Lung microvascular endothelial cell (primary cell): ENCODE data around the gene TPR. TPM values are rescaled to one million over a fixed set of nuclear protein-coding genes. Genes with fewer than 3 reads are reported as not detected.

ENCODE experiments used
- DNase-seq, 2 donors: peaks; one replicate each; pipeline versions ENCODE4 v3.0.0 to v3.0.0-alpha.2; 2010; ENCODE audit warnings: low read depth in 2 of 2
- total RNA-seq: library from RNA; depleted of rRNA; stranded (reverse); fragments of >200 nt; gene quantifications from 2 replicates; pipeline ENCODE4 v1.2.1, GENCODE V29; 2014

The TPR gene
- total RNA-seq, 1 donor from 2014 or later: 78.8 TPM

DNA sequence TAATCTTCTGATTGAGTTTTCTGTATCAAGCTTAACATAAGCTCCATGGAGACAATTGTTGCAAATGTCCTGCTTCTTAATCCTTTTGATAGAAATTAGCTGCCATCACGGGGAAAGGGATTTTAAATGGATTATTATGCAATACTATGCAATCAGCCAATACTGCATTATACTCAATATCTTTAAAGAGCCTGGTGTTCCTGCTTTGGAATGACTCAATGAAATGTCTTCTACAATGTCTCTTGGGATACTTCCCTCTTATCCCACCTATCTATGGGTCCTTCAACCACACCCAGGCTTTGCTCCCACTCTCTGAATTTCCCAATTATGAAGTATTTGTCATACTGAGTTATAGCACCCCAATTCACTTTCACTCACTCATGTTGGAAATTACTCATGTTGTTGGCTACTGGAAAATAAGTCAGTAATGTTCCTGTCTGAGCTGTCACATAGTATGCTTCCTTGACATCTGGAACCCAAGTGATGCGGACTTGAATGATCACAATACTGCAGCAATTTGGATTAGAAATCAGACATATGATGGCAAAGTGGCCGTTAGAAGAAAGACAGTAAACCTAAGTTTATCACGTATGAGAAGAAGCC is 85.0 kb downstream of the TPR start:
- no peak for DNase-seq

DNA sequence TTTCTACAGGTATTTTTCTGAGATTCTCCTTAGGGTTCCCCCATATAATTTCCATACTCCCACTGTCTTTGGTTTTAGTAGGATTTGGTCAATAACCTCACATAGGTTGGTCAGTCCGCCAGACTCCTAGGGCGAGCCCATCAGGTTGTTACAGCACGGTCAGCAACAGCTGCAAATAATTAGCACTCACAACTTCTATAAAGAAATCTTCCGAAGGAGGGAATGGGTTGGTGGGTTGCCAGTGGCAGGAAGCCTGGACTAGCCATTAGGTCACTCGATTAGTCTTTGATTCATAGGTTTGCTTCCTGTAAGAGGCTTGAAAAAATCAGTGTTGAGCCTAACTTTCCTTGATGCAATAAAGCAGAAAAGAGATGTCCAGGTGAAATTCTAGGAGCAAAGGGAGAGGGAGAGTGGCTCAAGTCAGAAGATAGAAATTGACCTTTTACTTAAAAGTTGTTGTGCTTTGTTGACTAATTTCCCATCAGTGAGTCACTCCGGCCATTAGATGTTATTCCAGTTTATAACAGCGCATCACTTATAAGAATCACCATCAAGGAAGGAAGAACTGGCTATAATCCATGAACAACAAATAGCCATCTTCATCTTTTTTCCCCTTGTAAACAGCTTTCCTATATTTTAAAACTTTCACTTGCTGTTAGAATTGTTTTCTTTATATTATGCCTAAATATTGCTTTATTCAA is 88.3 kb downstream of the TPR start:
- DNase-seq: peak in 1 of 2 donors; percentile 55

- DNase-seq: no peak
Observed at GRCh38 chr1:186283374-186283773, 91.7 kb downstream of the TPR start.

GRCh38 chr1:186282466-186282865 is 92.6 kb downstream of the TPR start:
- no peak for DNase-seq

DNA sequence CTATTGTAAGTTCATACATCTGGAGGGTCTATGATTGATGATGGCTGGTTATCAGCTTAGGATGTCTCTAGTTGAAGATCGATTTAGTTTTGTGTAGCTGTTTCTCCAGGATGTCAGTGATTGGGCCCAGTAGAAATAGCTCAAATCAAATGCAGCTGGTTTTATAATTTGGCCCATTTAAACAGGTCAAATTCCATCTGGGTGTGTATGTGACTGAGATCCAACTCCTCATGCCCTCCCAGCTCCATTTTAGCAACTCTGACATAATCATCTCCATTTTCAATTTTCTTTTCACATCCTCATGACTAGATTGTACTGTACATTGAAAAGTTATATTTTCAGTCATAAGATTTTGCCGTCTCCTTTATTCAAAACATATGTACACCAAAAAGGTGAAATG is 99.2 kb downstream of the TPR start:
- no peak for DNase-seq

DNA sequence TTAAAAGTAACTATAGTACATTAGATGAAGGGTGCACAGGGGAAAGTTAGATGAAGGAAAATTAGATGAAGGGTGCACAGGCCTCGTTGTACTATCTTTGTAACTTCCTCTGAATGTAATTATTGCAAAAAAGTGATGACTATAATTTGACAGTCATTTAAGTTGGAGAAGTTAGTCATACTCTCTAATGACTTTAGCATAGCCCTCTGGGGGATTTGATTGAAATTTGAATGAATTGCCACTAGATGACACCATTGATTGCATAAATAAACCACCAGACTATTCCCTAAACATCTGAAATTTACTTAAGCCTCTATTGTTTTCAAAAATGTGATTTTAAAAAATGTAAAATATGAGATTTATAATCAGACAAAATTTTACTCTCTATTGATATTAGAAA is 102.6 kb downstream of the TPR start:
- no peak for DNase-seq

GRCh38 chr1:186271032-186271431 is 104.0 kb downstream of the TPR start:
- DNase-seq: no peak

Other genes starting within 250 kb of the TPR start
- not detected in 2 replicates for gene PRG4, start 79.0 kb downstream of the TPR start, total RNA-seq
- 11.1 and 24.2 TPM in 2 replicates for gene ODR4, start 585 bp upstream of the TPR start, total RNA-seq
- gene PDC, start 85.9 kb upstream of the TPR start, total RNA-seq: not detected in 2 replicates